Caki2 (cell line): ENCODE results near the gene TGFBR1. TPM values are rescaled to one million over a fixed set of nuclear protein-coding genes. Genes with fewer than 3 reads are reported as not detected.
"Not testable (repeated sequence)": the region's sequence is repeated elsewhere in the genome, so short reads cannot be mapped to it uniquely, and the experiment has no call there.

Experiments
- DNase-seq: peaks from one replicate; pipeline ENCODE4 v3.0.0-alpha.2; 2015; ENCODE audit warnings: low read depth
- in situ Hi-C: cut with HindIII; loops from 2 replicates; pipeline ENCODE4 v1.10.0; 2016; ENCODE audit warnings: low sequenced_read_pairs, low pct_unique_long_range_greater_than_20kb, mixed read lengths
- total RNA-seq: library from RNA; depleted of rRNA; stranded (reverse); fragments of >200 nt; shearing (Covaris generic); gene quantifications from 2 replicates; pipeline ENCODE4 v1.2.3, GENCODE V29; 2014; ENCODE audit warnings: low replicate concordance; rRNA removed

Gene TGFBR1
- total RNA-seq, 1 experiment from 2014 or later = 8.1 TPM

- DNase-seq = no peak
- in situ Hi-C loops = no loop called here
Measured at GRCh38 chr9:99190597-99191283, 85.8 kb downstream of the TGFBR1 start.

- in situ Hi-C loops = no loop called here
- DNase-seq = no peak
Measured at GRCh38 chr9:99192786-99193465, 88.0 kb downstream of the TGFBR1 start.

- DNase-seq = no peak
- in situ Hi-C loops = no loop called here
Measured at GRCh38 chr9:99193466-99193821, 88.5 kb downstream of the TGFBR1 start.

- in situ Hi-C loops, DNase-seq: not testable (repeated sequence)
Measured at GRCh38 chr9:99196484-99196883, 91.6 kb downstream of the TGFBR1 start.

GRCh38 chr9:99197124-99197630, 92.3 kb downstream of the TGFBR1 start:
- in situ Hi-C loops = no loop called here
- no peak for DNase-seq

GRCh38 chr9:99197987-99198386, 93.1 kb downstream of the TGFBR1 start:
- DNase-seq = no peak
- in situ Hi-C loops = no loop called here

GRCh38 chr9:99199938-99200539, 95.1 kb downstream of the TGFBR1 start:
- in situ Hi-C loops = no loop called here
- DNase-seq = no peak

GRCh38 chr9:99201603-99202002, 96.7 kb downstream of the TGFBR1 start:
- in situ Hi-C loops = no loop called here
- no peak for DNase-seq

Other genes with a start within 250 kb of the TGFBR1 start
- gene COL15A1, start 161.2 kb upstream of the TGFBR1 start, total RNA-seq = not detected in 2 replicates
- gene ALG2, start 116.8 kb downstream of the TGFBR1 start, total RNA-seq = 19.5 and 21.1 TPM in 2 replicates
- 107 and 185 TPM in 2 replicates for gene SEC61B, start 117.2 kb downstream of the TGFBR1 start, total RNA-seq